NCI-H2107 (cell line): ENCODE results near the gene SPTBN1.
"Not testable (repeated sequence)": the region's sequence is repeated elsewhere in the genome, so short reads cannot be mapped to it uniquely, and the experiment has no call there.

Source experiments
- DNase-seq: peaks from one replicate; lab custom pipeline; 2025; lab: John Stamatoyannopoulos, UW

SPTBN1 gene

GRCh38 chr2:54529518-54529917, 73.4 kb downstream of the SPTBN1 start:
- not testable (repeated sequence) for DNase-seq

GRCh38 chr2:54529935-54530334, 73.8 kb downstream of the SPTBN1 start:
- DNase-seq: no peak

DNA sequence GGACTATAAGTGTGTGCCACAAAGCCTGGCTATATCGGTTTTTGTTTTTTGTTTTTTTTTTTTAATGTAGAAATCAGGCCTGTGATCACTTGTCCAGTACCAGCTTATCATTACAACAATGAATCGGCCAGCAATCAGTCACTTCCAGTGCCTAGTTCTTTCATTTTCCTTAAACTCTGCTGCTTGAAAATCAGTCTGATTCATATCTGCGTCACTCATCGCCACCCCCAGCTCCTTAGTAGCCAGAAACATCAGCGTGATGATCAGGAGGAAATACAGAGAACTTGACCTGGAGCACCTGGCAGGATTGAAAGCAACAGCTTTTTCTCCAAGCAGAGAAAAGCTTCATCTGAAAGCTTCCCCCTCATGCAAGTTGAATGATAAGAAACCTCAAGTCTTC, 75.4 kb downstream of the SPTBN1 start:
- DNase-seq: no peak

GRCh38 chr2:54534221-54534620, 78.1 kb downstream of the SPTBN1 start:
- no peak for DNase-seq

- DNase-seq: no peak
Measured at GRCh38 chr2:54534625-54535024, 78.5 kb downstream of the SPTBN1 start.

- DNase-seq: no peak
Measured at GRCh38 chr2:54535599-54536195, 79.6 kb downstream of the SPTBN1 start.

DNA sequence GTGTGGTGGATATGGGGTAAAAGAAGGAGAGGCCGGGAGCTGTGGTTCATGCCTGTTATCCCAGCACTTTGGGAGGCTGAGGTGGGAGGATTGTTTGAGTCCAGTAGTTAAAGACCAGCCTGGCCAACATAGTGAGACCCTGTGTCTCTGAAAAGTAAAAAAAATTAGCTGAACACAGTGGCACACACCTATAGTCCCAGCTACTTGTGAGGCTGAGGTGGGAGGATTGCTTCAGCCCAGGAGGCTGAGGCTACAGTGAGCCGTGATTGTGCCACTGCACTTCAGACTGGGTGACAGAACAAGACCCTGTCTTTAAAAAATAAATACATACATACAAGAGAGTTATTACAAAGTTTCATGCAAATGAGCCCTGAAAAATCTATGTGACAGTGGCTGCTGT, 80.6 kb downstream of the SPTBN1 start:
- DNase-seq: no peak

GRCh38 chr2:54538537-54538936, 82.4 kb downstream of the SPTBN1 start:
- DNase-seq: no peak

DNA sequence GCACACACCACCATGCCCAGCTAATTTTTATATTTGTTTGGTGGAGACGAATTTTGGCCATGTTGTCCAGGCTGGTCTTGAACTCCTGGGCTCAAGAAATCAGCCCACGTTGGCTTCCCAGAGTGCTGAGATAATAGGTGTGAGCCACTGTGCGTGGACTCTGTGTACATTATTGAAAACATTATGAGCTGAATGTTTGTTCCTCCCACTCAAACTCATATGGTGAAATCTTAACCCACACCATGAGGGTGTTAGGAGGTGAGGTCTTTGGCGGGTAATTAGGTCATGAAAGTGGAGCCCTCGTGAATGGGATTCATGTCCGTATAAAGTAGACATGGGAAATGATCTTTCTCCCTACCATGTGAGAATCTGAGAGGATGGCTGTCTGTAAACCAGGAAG, 83.6 kb downstream of the SPTBN1 start:
- no peak for DNase-seq

DNA sequence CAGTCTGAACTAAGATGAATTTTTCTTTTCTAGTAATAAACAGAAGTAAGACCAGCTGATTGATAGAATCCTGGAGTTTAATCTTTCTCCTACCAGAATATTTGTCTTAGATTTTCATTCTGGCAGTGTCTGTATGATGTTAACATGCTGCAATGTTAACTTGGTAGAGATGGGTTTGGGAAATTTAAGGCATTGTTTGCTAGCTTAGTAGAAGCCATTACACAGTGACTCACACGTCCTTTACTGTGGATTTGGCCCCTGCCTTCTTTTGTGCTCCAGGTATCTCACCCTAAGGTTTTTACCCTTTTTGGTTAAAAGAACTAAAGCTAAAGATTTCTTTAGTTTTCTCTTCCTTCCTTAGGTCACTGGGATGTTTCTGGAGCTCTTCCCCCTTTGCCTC, 84.1 kb downstream of the SPTBN1 start:
- DNase-seq: no peak

- DNase-seq: no peak
Measured at GRCh38 chr2:54541995-54542394, 85.9 kb downstream of the SPTBN1 start.

DNA sequence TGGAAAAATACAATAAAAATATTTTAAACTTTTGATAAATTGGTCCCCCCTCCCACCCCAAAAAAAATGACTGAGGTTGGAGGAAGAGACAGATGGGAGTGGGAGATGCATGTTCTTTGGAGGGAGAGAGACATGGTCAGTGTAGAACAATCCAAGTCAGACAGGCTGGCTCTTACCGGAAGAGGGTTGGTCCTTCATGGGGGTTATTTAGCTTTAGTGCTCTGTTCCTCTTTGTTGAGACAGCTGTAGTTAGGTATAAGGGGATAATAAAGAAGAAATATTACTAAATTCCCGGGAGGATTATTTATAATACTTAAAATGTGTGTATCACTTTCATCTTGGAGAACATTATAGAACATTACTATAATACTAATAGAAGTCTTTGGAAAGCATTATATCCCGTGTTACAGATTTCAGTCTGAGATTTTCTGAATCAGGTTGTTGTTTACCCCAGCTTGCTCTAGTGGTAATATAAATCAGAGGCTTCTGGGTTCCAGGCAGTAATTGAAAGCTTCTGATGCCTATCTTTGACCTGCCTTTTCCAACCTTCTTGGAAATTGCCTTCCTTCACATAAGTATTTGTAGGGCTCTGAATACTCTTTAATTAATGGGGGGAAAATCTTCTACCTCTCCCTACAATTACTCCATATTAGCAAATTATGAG, 87.7 kb downstream of the SPTBN1 start:
- no peak for DNase-seq

DNA sequence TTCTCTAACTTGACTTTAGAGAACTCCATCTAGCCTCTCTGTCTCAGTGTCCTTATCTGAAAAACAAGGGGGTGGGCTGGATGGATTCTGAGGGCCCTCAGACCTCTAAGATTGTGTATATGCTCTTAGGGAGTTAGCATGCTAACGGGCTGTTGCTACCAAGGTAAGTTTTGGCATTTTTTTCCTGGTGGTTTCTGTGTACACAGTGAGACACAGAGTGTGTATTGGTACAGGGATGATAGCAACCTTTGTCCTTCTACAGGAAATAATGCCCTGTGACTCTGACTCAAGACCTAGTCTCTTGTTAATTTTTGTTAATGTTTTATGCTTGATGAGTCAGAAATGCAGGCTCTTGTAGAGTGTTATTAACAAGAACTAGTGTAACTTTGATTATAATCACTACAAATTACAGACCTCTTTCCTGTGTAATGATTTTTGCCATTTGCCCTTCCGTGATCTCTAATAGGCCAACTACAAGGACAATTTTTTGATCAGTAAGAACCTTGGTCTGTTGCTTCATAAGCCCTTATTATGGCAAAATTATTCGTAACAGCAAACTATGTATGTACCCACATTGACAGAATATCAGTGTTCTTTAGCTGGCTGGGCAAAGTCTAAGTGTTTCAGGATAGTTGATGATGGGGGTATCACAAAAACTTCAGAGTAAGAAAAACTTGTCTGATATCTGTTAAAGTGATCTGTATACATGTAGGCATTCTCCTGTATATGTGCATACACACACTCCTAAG, 89.7 kb downstream of the SPTBN1 start:
- no peak for DNase-seq

- no peak for DNase-seq
Measured at GRCh38 chr2:54546518-54546917, 90.4 kb downstream of the SPTBN1 start.

DNA sequence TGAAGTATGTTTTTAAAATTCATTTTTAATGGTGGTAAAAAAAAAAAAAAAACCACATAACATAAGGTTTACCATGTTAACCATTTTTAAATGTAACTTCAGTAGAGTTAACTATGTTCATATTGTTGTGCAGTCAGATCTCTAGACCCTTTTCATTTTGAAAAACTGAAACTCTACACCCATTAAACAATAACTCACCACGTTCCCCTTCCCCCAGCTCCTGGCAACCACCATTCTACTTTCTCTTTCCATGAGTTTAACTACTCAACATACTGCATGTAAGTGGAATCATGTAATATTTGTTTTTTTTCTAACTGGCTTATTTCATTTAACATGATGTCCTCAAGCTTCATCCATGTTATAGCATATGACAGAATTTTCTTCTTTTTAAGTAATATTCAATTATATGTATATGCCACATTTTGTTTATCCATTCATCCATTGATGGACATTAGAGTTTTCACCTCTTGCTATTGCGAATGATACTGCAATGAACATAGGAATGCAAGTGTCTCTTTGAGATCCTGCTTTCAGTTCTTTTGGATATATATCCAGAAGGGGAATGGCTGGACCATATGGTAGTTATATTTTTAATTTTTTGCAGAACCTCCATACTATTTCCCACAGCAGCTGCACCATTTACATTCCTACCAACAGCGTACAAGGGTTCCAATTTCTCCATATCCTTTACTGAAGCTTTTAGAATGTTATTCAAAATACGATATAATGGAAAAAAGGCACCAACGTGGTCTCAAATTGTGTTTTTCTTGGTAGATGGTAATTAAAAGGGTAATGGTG, 91.0 kb downstream of the SPTBN1 start:
- DNase-seq: no peak

DNA sequence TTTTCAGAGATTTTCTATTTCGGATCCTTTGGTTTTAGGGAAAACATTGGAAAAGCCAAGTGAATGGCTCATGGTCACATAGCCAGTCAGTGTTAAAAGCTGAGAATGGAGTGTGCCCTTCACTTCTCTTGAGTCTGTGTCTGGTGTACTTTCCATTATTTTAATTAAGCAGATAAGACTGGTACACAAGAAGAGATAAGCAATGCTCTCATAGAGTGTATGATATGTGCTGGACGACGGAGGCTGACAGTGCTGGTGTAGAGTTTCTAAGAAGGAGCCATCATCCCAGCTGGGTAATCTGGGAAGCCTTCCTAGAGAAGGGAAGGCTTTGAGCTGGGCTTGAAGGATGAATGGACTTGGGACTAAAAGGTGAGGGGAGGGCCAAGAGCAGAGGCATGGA, 93.3 kb downstream of the SPTBN1 start:
- no peak for DNase-seq

GRCh38 chr2:54549917-54550518, 93.9 kb downstream of the SPTBN1 start:
- no peak for DNase-seq

GRCh38 chr2:54550547-54550946, 94.4 kb downstream of the SPTBN1 start:
- DNase-seq: no peak

- no peak for DNase-seq
Measured at GRCh38 chr2:54551123-54551756, 95.1 kb downstream of the SPTBN1 start.

DNA sequence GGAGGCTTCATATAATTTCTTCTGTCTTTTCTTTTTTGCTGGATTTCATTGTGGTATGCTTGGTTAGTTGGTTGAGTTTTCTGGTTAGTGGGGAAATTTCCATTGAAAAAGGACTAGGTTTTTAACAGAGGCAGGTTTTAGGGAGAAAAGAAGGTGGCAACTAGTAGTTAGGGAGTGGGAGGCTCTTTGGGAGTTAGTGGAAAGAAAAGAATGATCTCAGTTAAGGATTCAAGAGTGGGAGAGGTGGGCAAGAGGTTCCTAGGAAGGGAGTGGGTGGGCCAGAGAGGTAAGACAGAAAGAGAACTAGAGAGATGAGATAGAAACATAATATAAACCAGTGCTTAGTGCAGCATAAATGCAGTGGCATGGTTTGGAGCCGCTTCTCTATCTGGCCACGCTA, 96.9 kb downstream of the SPTBN1 start:
- no peak for DNase-seq

DNA sequence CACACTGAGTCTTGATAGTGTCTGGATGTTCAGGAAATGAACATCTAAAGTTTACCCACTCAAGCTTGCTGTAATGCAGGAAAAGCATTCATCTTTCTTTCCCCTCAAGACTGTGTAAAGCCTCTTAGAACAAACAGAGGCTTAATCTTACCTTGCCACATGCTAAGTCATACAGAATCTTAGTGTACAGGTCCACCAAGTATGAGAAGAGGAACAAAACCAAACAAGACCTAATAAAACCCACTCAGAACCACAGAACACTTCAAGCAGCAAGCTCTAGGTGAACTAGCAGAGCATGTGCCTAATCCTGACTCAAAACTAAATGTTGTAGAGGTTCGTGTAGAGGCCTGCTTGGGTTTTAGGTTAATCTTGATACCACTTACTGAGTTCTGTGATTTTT, 97.6 kb downstream of the SPTBN1 start:
- DNase-seq: no peak
